HFF-Myc (cell line): ENCODE data around the gene TEX51.

Experiments
- DNase-seq: peaks from one replicate; pipeline ENCODE4 v3.0.0-alpha.2; 2011; ENCODE audit warnings: low read depth; ENCODE audit errors: extremely low read depth
- H3K4me3 ChIP-seq: replicated peaks from 2 replicates; pipeline ENCODE4 v1.5.1; 2011; ENCODE audit warnings: low read depth, mild to moderate bottlenecking, control low read depth, low read length
- TF ChIP-seq, protein P1 (sequence below): IDR thresholded peaks from 2 replicates; pipeline ENCODE4 v1.5.1; 2012; ENCODE audit warnings: mild to moderate bottlenecking, low read depth, low read length, control low read depth; ENCODE audit errors: missing control alignments

Gene TEX51

DNA sequence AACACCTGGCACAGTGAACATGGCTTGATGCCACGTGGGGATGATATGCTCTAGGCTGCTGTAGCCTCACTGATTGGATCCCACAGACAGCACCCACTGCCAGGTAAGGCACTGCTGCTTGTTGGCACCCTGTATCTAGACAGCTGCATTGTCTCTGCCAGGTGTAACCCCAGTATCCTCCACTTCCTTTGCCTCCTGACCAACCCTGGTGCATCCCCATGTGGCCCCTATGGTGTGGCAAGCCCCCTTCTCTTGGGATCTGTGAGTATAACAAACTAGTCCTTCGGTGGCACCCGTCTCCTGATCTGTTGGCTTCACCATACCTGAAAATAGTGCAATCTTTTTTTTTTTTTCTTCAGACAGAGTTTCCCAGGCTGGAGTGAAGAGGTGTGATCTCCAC, 11.1 kb downstream of the TEX51 start:
- DNase-seq: no peak
- TF ChIP-seq, protein P1, sequence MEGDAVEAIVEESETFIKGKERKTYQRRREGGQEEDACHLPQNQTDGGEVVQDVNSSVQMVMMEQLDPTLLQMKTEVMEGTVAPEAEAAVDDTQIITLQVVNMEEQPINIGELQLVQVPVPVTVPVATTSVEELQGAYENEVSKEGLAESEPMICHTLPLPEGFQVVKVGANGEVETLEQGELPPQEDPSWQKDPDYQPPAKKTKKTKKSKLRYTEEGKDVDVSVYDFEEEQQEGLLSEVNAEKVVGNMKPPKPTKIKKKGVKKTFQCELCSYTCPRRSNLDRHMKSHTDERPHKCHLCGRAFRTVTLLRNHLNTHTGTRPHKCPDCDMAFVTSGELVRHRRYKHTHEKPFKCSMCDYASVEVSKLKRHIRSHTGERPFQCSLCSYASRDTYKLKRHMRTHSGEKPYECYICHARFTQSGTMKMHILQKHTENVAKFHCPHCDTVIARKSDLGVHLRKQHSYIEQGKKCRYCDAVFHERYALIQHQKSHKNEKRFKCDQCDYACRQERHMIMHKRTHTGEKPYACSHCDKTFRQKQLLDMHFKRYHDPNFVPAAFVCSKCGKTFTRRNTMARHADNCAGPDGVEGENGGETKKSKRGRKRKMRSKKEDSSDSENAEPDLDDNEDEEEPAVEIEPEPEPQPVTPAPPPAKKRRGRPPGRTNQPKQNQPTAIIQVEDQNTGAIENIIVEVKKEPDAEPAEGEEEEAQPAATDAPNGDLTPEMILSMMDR: no peak
- H3K4me3 ChIP-seq: no peak overlapping the region

DNA sequence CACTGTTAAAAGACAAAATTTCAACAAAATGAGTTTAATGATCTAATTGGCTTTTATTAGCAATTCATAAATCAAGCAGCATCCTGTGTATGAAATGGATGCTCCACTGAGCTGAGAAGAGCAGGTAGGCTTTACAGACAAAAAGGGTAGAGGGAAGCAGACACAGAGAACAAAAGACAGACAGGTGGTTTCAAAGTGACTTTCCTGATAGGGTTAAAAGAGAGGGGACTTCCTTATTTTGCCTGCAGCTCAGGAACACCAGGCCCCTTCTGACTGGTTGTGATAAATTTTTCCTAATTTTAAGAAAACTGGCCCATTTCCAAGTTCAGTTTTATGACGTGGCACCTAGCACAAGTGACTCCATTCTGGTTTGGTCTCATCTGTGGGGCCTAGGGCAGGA, 11.9 kb downstream of the TEX51 start:
- H3K4me3 ChIP-seq: no peak overlapping the region
- no peak for DNase-seq
- TF ChIP-seq, protein P1: no peak

DNA sequence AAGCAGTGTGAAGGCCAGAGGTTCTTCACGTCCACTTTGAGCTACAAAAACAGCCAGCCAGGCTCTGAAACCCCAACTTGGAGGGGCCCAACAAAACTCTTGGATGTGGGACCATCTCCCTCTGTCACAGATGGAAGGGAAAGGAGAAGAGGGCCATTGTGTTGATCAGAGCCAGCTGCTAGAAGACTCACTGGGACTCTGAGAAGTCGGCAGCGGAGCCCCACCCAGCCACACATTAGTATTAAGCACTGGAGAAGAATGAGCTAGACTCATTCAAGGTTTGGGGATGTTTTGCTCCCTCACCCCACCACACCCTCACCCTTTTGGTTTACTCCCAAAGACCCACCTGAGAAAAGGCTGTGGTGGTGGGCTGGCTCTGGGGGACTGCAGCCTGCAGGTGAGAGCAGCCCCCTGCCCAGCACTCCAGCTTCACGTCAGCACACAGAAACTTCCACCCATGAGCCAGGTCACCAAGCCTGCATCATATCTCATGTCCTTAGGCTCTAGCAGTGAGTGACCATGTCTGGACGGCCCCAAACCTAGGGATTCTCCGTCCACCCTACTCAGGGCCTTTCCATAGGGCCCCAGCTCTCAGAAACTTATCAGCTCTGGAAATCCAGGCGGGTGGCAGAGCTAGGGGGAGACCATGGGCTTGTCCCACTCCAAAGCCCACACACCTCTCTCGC, 12.6 kb downstream of the TEX51 start:
- TF ChIP-seq, protein P1: no peak
- H3K4me3 ChIP-seq: no peak overlapping the region
- no peak for DNase-seq

DNA sequence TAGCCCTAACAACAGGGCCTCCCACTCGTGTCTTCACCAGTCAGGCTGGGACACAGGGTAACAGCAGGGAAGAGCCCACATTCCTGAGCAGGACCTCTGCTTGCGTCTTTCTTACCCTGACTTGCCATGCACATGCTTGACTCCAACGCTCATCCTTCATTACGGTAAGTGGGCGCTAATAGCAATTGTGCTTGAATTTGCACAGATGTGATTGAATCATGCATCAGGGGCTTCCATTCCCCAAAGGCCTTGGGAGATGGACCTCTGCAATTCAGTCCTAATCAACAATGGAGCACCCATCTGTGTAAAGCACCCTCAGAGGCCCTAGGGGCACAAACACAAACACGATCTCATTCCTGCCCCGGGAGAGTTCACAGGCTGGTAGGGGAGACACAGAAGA, 13.5 kb downstream of the TEX51 start:
- H3K4me3 ChIP-seq: no peak overlapping the region
- TF ChIP-seq, protein P1: no peak
- no peak for DNase-seq

DNA sequence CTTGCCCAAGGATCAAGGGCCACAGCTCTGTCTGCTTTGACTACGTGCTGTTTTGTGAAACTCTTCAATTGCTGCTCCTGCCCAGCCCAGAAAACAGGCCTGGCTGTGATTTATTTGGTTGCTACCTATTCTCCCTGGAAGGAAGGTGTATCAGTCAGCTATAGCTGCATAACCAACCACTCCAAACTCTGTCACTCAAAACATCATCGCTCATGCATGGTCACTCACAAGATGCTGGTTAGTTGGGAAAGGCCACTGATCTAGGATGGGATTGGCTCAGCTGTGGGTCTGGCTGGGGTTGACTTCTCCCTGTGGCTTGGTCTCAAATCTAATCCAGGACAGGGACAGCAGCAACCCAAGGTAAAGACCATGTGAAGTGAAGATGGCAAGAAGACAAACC, 14.6 kb downstream of the TEX51 start:
- DNase-seq: no peak
- H3K4me3 ChIP-seq: no peak overlapping the region
- TF ChIP-seq, protein P1: no peak

DNA sequence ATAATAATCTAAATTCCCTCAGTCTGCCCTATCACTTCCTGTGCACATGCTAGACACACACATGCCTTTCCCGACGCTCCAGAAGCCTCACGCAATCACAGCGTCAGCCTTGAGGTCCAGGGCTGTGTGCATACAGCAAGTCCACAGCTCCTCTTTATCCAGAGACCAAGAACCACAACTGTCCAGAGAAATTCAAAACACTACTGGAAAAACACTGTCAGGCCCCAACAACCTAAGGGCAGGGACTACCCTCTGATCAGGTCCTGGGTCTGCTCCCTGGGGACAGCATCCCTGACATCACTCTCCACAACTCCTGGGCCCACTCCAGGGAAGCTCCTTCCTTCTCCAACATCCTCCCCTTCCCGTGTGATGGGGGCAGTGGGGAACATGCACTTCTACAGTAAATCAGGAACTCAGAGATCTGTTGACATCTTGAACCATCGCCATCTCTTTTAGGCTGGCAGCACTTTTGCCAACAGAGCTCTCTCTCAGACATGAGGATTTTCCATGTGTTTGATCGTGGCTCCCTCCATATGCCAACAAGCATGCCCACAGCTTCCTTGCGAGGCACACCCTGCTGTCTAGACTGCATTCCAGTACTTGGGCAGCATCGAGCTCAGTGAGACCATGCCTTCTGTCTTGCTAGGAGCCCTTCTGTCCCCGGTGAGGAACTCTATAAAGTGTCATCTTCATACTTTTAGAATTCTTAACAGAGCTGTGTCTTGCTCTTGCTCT, 15.4 kb downstream of the TEX51 start:
- no peak overlapping the region for H3K4me3 ChIP-seq
- DNase-seq: no peak
- TF ChIP-seq, protein P1: no peak
